Kidney tubule cell (primary cell): ENCODE data around the gene KIF1A.

Experiments
- DNase-seq: peaks from one replicate; pipeline ENCODE4 v3.0.0-alpha.2; 2018; ENCODE audit warnings: low spot score

KIF1A gene

DNA sequence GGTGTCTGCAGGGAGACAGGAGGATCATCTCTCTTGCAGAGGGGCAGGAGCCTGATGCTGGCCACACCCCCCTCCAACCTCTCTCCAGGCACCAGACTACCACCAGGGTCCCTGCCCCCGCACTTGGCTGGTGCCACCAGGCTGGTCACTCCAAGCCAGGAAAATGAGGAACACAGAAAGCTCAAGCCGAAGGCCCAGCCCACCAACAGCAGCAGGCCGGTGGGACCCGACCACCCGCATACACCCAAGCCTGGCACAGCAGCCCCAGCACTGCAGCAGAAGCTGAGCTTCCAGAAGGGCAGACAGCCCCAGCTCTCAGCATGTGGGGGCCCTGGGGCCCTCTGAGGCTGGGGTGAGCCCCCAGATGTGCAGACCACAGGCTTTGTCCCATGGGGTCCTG lies 52.7 kb downstream of the KIF1A start:
- no peak for DNase-seq

DNA sequence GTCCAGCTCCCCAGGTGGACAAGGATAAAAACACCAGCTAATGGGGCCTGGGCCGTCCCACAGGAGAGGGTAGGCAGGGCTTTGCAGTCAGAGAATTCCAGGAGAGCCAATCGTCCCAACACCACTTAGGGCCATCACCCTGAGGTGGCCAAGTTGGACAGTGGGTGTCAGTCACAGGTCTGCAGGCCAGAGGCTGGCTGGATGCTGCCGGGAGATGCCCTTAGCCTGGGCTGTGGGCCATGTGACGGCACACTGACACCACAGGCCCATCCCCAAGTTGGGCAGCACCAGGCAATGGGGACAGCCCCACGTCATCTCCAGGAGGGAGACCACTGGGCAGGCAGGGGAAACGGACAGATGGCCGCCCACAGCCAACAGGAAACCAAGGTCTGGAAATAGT lies 53.9 kb downstream of the KIF1A start:
- no peak for DNase-seq

DNA sequence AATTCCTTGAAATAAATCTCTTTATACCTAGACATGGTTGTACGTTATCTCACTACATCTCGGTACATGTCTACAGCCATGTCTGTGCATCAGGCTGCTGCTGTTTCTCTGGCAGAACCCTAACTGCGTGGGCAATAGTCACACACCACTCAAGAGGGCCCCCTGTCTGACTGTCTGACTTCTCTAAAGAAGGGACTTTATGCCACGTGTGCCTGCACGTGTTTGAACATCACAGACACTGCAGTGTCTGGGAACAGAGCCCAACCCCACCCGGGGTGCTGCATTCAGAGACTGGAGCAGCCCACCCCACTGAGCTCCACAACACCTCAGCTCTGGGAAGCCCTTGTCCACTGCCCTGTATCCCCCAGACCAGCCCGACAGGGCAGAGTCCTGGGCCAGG lies 55.0 kb downstream of the KIF1A start:
- DNase-seq: no peak

DNA sequence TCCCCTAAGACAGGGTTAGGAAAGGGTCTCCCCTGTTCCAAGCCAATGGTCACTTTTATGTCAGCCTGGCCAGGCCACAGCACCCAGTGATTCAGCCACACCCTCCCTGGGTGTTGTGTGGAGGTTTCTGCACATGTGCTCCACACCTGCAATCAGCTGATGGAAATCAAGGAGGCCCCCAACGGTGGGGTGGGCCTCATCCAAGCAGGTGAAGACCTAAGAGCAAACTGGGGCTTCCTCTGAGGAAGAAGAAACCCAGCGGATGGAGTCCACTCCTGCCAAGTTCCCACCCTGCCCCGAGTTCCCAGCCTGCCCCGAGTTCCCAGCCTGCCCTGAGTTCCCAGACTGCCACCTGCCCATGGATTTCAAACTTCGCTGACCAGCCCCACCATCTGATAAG lies 55.4 kb downstream of the KIF1A start:
- no peak for DNase-seq

DNA sequence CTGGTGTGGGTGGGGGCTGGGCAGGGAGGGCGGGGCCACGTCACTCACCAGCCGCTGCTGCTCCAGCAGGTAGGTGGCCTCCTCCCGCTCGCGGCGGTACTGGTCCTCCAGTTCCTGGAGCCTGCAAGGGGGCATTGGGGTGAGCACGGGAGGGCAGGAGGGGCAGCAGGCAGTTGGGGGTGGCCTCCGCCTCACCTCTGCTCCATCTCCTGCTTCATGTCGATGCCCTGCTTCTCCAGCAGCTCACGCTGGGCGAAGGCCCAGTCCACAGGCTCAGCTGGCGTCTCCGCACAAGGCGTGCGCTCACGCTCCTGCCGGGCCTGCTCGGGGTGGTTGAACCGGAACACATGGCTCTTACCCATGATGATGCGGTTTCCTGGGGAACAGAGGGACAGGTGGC lies 57.0 kb downstream of the KIF1A start:
- DNase-seq: no peak

DNA sequence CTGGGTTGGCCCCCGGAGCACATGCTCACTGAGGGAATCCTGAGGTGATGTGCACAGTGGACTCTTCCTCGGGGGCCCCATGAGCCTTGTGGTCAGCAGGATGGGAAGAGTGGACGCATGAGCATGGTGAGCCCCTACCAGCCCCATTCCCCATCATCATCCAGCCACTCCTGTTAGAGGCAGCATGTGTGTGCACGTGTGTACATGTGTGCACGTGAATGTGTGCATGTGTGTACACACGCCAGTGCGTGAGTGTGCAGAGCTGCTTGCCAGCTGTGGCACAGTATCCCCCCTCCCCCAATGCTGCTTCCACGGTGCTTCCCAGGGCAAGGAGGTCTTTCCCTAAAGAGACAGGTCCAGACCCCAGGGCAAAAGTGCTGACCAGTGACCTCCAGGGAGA lies 57.8 kb downstream of the KIF1A start:
- no peak for DNase-seq

DNA sequence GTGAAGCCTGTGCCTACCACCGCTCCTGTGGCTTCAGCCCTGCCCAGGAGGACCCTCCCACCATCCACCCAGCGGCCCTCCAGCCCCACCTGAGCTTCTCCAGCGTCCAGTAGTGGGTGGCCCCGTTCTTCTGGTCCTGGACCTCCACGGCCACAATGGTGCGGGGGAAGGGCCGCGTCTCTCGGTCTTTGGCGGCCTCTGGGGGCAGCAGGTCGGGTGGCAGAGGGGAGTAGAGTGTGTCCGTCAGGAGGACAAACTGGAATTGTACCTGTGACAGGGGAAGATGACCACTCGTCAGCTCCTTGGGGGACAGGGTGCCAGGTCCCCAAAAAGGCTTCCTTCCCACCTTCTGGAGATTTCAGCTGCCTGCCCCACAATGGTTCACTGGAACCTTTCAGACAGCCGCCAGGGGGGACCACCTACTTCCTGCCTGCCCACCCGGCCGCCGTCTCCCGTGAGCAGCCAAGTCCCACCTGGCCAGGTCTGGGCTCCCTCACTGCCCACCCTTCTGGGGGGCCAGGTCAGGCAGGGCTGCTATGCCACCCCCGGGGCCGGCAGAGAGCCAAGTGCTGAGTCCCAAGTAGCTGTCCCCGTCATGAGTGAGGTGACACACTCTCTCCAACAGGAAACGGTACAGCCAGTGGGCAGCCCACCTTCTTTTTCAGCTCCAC lies 59.3 kb downstream of the KIF1A start:
- DNase-seq: no peak

DNA sequence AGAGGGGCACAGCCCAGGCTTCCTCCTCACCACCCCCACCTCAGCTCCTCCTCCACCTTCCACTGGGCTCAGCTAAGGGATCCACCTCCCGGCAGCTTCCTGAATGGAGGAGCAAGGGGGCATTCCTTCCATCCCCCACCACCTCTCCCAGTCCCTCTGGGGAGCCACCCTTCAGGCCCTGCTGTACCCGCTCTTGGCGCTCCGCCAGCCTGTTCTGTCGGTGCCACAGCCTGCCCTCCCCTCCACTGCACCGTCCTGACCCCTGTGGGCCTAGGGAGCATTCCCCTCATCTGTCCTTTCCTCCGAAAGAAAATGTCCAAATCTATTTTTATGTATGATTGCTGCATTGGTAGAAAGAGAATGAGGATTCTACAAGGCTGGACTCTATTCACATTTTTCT lies 59.9 kb downstream of the KIF1A start:
- no peak for DNase-seq

DNA sequence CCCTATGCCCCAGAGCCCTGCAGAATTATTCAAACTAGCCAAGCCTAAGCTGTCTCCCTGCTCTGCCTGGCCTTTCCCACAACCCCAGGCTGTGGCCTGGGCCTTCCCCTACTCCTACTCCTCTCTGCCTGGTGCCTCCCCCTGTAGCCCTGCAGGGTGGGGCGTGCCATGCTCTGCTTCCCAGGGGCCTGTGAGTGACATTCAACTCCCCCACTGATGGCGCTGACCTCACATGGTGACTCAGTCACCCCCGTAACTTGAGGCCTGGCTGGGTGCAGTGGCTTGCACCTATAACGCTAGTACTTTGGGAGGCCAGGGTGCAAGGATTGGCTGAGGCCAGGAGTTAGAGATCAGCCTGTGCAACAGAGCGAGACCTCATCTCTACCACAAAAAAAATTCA lies 60.6 kb downstream of the KIF1A start:
- DNase-seq: peak; percentile 92

DNA sequence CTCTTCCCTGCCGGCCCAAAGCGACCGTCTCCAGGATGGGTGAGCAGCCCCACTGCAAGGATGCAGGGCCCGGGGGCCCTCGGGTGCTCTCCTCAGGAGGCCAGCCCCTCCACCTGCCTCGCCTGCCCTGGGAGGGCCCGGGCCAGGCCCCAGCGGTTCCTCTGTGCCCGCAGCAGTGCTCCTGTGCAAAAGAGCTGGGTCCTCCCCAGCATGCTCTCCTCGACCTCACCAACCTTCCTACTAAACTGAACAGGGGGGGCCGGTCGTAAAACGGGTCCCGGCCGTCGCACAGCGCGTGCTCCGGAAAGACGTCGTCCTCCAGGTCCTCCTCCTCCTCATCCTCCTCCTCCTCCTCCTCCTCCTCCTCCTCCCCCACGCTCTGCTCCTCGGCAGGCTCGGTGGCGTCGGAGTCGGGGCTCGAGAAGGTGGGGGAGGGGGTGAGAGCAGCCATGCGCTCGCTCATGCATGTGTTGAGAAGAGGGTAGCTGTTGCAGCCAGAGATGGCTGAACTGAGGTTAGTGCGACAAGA lies 62.9 kb downstream of the KIF1A start:
- DNase-seq: no peak

DNA sequence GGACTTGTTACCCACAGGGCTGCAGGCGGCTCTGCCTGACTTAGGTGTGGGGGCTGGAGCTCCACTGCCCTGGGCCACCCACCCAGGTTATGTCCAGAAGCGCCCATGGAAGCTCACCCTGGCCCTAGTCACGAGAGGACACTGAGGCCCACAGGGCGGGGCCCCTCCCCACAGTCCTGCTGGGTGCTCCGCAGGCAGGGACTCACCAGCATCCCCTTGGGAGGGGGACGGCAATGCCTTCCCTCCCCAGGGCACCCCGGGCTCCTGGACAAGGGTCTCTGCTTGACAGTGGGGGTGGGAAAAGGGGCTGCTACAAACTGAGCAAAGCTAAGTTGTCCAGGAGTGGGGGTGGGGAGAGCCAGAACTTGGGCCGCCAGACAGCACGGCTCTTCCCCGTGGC lies 67.8 kb downstream of the KIF1A start:
- DNase-seq: no peak

DNA sequence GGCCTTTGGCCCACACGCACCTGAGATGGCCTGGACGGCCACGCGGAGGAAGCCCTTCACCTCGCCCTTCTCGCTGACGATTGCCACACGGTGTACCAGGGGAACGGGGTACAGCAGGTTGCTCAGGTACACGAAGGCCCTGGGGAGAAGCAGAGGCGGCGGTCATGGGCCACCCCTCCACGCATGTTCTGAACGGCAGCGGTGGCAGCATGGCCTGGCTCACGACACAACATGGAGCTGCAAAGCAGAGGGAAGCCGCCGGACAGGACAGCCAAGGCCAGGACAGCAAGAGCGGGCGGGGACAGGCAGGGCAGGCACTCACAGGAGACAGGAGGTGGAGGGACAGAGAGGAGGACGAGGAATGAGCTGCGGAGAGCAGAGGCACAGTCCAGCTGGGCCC lies 69.6 kb downstream of the KIF1A start:
- no peak for DNase-seq

DNA sequence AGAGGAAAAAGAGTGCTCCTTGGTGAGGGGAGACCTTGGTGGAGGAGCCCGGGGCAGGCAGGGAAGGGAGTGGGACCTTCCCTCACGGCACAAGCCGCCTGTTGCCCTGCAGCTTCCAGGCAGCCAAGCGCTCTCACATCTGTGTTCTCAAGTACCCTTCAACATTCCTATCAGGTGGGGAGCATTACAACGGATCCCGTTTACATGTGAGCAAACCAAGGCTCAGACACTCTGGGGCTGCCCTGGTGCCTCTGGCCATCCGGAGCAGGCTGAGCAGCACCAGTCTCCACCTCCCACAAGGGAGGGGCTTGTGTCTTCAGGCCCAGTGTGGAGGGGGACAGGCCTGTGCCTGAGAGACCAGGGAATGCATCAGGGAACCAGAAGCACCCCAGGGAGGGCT lies 70.5 kb downstream of the KIF1A start:
- DNase-seq: no peak

DNA sequence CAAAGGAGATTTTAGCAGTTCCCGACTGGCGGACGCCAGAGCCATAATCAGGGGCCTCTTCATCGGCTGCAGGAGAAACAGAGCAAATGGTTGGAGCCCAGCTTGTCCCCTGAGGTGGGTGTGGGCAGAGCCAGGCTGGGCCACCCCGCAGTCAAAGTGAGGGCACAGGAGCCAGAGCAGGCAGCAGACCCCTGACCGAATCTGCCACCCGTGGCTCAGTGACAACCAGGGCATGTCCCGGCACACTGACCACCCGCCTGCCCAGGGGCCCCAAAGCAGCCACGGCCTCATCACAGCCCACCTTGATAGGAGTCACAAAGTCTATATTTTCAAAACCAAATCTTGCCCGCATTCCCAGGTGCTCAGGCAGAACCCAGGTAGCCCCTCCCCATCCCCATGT lies 72.8 kb downstream of the KIF1A start:
- no peak for DNase-seq

DNA sequence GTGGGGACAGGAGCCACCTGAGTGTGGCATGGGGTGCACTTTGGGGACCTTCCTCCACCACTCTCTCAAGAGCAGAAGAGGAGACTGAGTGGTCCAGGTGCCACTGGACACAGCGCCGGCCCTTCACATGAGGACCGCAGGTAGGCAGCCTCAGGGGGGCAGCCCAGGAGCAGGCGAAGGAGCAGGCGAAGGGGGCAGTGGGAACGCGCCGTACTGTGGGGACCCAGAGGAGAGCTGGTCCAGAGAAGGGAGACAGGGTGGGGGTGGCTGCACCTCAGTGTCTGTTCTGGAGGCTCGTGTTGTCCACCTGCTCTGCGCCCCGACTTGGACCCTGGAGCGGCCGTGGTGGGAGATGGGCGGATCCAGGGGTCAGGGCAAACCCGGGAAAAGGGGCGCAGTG lies 73.3 kb downstream of the KIF1A start:
- no peak for DNase-seq

DNA sequence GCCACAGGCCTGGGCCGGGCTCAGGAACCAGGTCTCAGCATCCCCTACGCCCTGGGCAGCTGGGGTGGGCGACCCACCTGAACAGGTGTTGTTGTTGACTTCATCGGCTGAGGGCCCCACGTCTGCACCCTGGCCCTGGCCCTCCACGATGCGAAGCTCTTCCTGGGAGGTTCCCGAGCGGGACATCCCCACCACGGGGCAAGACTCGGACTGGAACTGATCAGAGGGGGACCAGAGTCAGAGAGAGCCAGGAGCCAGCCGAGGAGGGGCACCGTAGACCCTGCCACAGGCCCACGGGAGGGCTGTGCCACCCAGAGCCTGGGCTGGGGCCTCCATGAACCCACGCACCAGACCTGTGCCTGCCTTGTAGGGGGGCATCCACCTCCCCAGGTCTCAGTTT lies 74.1 kb downstream of the KIF1A start:
- DNase-seq: no peak

DNA sequence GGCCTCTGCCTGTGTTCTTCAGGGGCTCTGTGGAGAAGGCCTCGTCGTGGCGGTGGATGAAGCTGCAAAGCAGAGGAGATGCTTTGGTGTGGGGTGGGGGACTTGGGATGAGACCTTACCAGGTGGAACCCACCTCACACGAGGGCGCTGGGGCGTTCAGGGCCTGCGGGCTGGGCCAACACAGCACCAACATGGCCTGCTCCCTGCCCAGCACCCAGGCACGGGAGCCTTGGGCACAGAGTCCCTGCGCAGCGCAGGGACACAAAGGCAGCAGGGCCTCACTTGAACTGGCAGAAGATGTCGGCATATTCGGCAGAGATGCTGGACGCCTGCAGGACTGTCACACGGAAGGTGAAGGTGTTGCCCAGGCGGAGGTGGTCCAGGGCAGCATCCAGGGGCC lies 74.6 kb downstream of the KIF1A start:
- DNase-seq: no peak

DNA sequence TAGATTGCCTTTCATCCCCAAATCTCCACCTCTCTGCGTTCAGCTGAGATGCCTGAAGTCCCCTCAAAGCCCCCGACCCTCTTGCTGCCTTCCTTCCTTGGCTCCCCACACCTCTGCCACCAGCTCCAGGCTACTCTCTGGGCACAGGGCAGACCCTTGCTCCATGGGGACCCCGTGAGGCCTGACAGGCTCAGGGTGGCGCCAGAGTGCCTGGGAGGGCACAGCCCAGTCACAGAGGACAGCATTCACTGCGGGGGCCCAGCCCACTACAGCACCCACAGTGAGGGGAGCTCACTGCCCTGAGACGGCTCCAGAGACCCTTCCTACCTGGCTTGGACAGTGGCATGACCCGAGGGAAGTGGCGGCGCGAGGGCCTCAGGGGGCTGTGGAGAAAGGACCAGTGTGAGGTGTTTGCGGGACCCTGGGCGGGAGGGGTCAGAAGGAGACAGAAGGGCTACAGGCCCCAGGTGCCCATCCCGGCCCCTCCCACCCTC lies 77.4 kb downstream of the KIF1A start:
- DNase-seq: no peak

DNA sequence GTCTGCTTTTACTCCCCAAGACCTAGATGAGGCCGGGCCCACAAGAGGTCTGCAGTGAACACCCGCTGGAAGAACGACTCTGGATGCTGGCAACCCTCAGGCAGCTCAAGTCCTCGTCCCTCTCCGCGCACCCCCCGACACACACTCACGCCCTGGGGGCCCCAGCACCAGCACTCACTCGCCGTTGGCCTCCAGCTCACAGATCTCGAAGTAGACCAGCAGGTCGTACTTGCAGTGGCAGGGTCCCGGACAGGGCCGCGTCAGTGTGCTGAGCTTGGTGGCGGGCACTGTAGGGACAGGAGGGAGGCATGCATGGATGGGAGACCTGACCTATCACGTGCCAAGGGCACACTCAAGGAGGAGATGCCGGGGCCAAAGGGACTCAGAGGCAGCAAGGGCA lies 78.9 kb downstream of the KIF1A start:
- DNase-seq: no peak

DNA sequence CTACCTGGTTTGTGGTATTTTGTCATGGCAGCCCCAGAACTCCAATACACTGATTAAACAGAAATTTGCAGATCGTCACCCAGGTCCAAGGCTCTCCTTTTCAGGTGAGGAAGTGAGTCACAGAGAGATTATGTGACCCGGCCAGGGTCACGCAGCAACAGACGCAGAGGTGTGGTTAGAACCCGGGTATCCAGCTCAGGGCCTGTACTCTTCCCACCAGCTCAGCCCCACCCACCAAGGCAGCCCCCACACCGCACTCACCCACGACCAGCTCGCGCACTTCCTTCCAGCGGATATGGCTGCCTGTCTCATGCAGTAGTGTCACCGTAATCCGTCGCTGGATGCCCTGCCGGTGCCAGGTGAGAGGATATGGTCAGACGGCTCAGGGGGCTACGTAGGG lies 80.2 kb downstream of the KIF1A start:
- DNase-seq: peak; percentile 12

DNA sequence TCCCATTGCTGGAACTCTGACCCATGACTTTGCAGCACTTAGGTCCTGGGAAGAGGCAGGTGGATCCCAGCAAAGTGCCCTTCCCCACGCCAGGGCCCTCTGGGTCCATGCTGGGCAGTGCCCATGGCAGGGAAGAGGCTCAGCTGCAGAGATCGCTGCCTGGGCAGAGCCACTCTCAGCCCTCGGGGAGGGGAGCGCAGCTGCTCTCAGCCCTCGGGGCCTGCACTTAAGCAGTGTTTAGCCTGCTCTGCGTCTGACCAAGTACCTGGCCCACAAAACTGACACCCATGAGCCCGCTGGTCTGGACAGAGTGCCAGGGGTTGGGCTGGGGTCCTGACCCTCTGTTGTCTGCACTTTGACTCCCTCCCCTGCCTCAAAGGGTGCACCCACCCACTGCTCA lies 82.1 kb downstream of the KIF1A start:
- DNase-seq: no peak

DNA sequence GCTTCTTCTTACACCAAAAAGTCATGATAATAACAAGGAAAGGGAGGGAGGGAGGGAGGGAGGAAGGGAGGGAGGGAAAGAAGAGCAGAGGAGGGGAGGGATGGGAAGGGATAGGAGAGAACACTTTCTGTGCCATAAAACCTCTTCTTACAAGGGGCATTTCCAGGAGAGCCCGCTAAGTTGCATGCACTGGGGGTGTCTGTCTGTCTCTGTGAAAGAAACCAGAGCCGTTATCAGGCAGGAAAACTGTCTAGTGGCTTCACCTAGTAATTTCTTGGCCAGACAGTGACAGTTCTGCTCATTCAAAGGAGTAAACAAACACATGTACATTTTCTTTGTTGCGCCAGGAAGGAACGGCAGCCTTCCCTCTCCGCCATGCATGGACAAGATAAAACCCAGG lies 82.5 kb downstream of the KIF1A start:
- DNase-seq: no peak

DNA sequence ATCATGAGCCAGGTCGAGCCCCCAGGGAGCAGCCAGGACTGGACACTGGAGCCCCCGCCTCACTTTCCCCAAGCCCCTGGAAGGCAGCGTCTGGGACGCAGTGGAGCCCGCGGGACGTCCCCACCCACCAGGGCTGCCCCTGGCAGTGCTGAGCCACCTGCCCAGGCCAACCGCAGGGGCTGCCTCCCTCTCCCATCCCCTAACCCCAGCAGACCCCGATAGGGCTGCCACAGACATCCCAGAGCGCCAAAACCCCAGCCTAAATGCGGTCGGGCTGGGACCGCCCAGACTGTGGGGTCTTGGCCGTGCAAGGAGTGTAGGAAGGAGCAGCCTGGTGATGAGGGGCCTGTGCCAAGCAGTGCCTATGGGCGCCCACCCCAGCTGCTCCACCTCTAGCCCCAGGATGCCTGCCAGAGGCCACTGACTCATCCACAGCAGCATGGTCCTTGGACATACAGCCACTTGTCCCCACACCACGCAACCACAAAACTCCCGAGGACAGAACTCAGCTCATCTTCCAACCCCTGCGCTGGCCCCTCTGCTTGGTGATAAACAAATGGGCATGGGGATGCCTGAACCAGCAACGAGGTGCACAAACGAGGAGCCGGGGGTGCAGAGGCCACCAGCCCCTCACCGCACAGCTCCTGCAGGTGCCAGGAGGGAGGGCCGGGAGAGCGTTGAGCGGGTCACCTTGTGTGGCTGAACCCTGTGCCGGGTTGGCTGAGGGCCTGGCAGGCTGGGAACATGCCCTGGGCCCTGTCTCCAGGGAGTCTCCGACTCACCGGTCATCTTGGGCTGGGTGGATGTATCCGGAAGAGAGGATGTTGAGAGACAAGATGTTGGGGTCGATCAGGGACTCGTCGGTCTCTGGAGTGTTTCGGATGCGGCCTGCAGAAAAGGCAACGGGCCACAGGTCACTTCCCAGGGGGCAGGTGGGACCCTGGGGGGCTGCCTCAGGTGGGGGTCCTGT lies 83.5 kb downstream of the KIF1A start:
- DNase-seq: no peak
